Measurements from ENCODE around the gene CORO7.

- TF ChIP-seq CTCF (IDR thresholded peaks at IDR 0.05; ENCODE audit: low read depth, low read length) = no peak
- TF ChIP-seq EZH2phosphoT487 (IDR thresholded peaks at IDR 0.05; ENCODE audit: low read depth) = no peak
Observed at GRCh38 chr16:4356820-4357219, 59.6 kb downstream of the CORO7 start.

Data from OCI-LY3 (cell line).